GM12878 (cell line): ENCODE results near the gene NDEL1. TPM values are rescaled to one million over a fixed set of nuclear protein-coding genes. Genes with fewer than 3 reads are reported as not detected.

Source experiments
- ATAC-seq: fragments of 200-7000 bp; cut with Tn5 transposase; 3 replicates; pipeline ENCODE4 v1.9.1; 2020; ENCODE audit warnings: mild to moderate bottlenecking, moderate library complexity
- BruUV-seq: library from RNA; stranded (reverse); fragments of 400-500 nt; replicated peaks from 2 replicates; lab custom pipeline; 2021; lab: Mats Ljungman, UMichigan
- CTCF ChIA-PET: fragments of 300-600 bp; sonication (Branson Sonifier 250); formaldehyde crosslinking; extraction: SDS; loops from one replicate; lab custom pipeline; 2021; ENCODE audit warnings: inconsistent platforms; lab: Yijun Ruan, JAX
- POLR2A ChIA-PET: fragments of 350-600 bp; formaldehyde crosslinking; extraction: SDS; loops from one replicate; lab custom pipeline; 2021; ENCODE audit warnings: inconsistent platforms; lab: Charles Lee
- RAD21 ChIA-PET: fragments of 300-600 bp; sonication (Branson Sonifier 250); formaldehyde crosslinking; loops from one replicate; lab custom pipeline; 2023; ENCODE audit warnings: antibody characterized with exemption; ENCODE audit not compliant: unreplicated experiment; lab: Charles Lee
- SMC1A ChIA-PET: fragments of 300-600 bp; sonication (Branson Sonifier 250); formaldehyde crosslinking; loops from one replicate; lab custom pipeline; 2023; ENCODE audit not compliant: unreplicated experiment, uncharacterized antibody; lab: Charles Lee
- DNase-seq: peaks from one replicate; pipeline ENCODE4 v3.0.0-alpha.2; 2011; ENCODE audit warnings: low read depth, low spot score
- FAIRE-seq: peaks from 3 replicates; lab custom pipeline; 2011; peaks lifted over from hg19 to GRCh38; lab: Jason Lieb, UNC
- H2AFZ ChIP-seq: 2 replicates; pipeline ENCODE4 v1.6.0; 2011; ENCODE audit warnings: low read depth, low read length, control low read depth; ENCODE audit not compliant: control insufficient read depth
- H3K27ac ChIP-seq: 2 replicates; pipeline ENCODE4 v1.5.1; 2011; ENCODE audit warnings: control low read depth; ENCODE audit not compliant: control insufficient read depth, insufficient read depth
- H3K27me3 ChIP-seq, 2 experiments: replicated peaks in 1 of 2; 2 replicates each; pipeline versions ENCODE4 v1.6.0 to v1.6.1; 2011; ENCODE audit warnings: low read length in 1 of 2; ENCODE audit not compliant: control insufficient read depth in 2 of 2, insufficient read depth in 2 of 2
- H3K36me3 ChIP-seq, 2 experiments: 2 replicates each; pipeline ENCODE4 v1.5.1; 2011; ENCODE audit warnings: low read length in 1 of 2; ENCODE audit not compliant: control insufficient read depth in 2 of 2, insufficient read depth in 2 of 2
- H3K4me1 ChIP-seq: 2 replicates; pipeline ENCODE4 v1.6.1; 2011; ENCODE audit warnings: mild to moderate bottlenecking, low read length, moderate library complexity, mixed read lengths; ENCODE audit not compliant: control insufficient read depth, insufficient read depth
- H3K4me2 ChIP-seq: 2 replicates; pipeline ENCODE4 v1.6.0; 2011; ENCODE audit warnings: control low read depth; ENCODE audit not compliant: control insufficient read depth, insufficient read depth
- H3K4me3 ChIP-seq: fragments of 200-600 bp; sonication (generic); 2 replicates; pipeline ENCODE4 v1.5.1; 2016
- H3K79me2 ChIP-seq: 2 replicates; pipeline ENCODE4 v1.6.0; 2011; ENCODE audit warnings: low read length; ENCODE audit not compliant: control insufficient read depth, insufficient read depth
- H3K9ac ChIP-seq: 2 replicates; pipeline ENCODE4 v1.8.0; 2011; ENCODE audit warnings: low read length, control low read depth, mixed read lengths; ENCODE audit not compliant: control insufficient read depth, insufficient read depth
- H3K9me3 ChIP-seq: replicated peaks from 3 replicates; pipeline ENCODE4 v1.5.1; 2011; ENCODE audit warnings: mild to moderate bottlenecking, low read length; ENCODE audit not compliant: control insufficient read depth, insufficient read depth
- H4K20me1 ChIP-seq: 2 replicates; pipeline ENCODE4 v1.6.0; 2011; ENCODE audit not compliant: control insufficient read depth, insufficient read depth
- BCLAF1 ChIP-seq: fragments of 450-650 bp; IDR thresholded peaks from 2 replicates; pipeline ENCODE4 v1.6.1; 2017; ENCODE audit warnings: antibody characterized with exemption, mild to moderate bottlenecking, moderate library complexity
- EGR1 ChIP-seq, 2 experiments: IDR thresholded peaks; 1 replicate in 1 of 2; 2 replicates in 1 of 2; pipeline ENCODE4 v1.6.1; 2011 to 2012; ENCODE audit warnings: low read depth in 2 of 2, low read length in 2 of 2, borderline replicate concordance in 1 of 2, mild to moderate bottlenecking in 1 of 2, moderate library complexity in 1 of 2
- EP300 ChIP-seq, 2 experiments: fragments of 150-350 bp in 1 of 2; IDR thresholded peaks; 2 replicates each; pipeline ENCODE4 v1.6.1; 2011 to 2012; ENCODE audit warnings: low read depth in 2 of 2, low read length in 2 of 2, borderline replicate concordance in 1 of 2, improper control_type of control experiment in 1 of 2, inconsistent platforms in 1 of 2; ENCODE audit not compliant: control insufficient read depth in 1 of 2
- HDAC6 ChIP-seq: fragments of 200-600 bp; sonication (generic); IDR thresholded peaks from one replicate; pipeline ENCODE4 v1.8.0; 2017; ENCODE audit warnings: antibody characterized with exemption; ENCODE audit not compliant: unreplicated experiment
- IKZF2 ChIP-seq, 2 experiments: fragments of 450-650 bp; IDR thresholded peaks; 2 replicates each; pipeline ENCODE4 v1.6.1; 2017; ENCODE audit warnings: mild to moderate bottlenecking in 2 of 2, moderate library complexity in 2 of 2
- JUNB ChIP-seq: IDR thresholded peaks from 2 replicates; pipeline ENCODE4 v1.6.1; 2016; ENCODE audit warnings: antibody characterized with exemption, mild to moderate bottlenecking
- MEF2A ChIP-seq: IDR thresholded peaks from 2 replicates; pipeline ENCODE4 v1.6.1; 2011; ENCODE audit warnings: low read depth, mild to moderate bottlenecking, low read length, moderate library complexity; ENCODE audit not compliant: insufficient read depth
- MTA3 ChIP-seq: IDR thresholded peaks from 2 replicates; pipeline ENCODE4 v1.6.1; 2012; ENCODE audit warnings: low read length, inconsistent platforms, borderline replicate concordance
- MXI1 ChIP-seq: fragments of 150-350 bp; IDR thresholded peaks from 2 replicates; pipeline ENCODE4 v1.6.1; 2011; ENCODE audit warnings: low read depth, mild to moderate bottlenecking, inconsistent platforms, low read length, improper control_type of control experiment
- NFXL1 ChIP-seq: fragments of 450-650 bp; IDR thresholded peaks from 2 replicates; pipeline ENCODE4 v1.6.1; 2017; ENCODE audit warnings: antibody characterized with exemption, mild to moderate bottlenecking, borderline replicate concordance
- NFYB ChIP-seq: IDR thresholded peaks from 2 replicates; pipeline ENCODE4 v1.6.1; 2011; ENCODE audit warnings: low read depth, mild to moderate bottlenecking, low read length, improper control_type of control experiment, moderate library complexity; ENCODE audit not compliant: insufficient read depth
- POU2F2 ChIP-seq: IDR thresholded peaks from 3 replicates; pipeline ENCODE4 v1.6.1; 2011; ENCODE audit warnings: low read depth, mild to moderate bottlenecking, low read length, borderline replicate concordance
- RB1 ChIP-seq: fragments of 450-650 bp; formaldehyde crosslinking; IDR thresholded peaks from 2 replicates; pipeline ENCODE4 v1.6.1; 2017; ENCODE audit warnings: mild to moderate bottlenecking, borderline replicate concordance
- RCOR1 ChIP-seq: conservative IDR thresholded peaks from 2 replicates; pipeline ENCODE4 v1.6.1; 2012; ENCODE audit warnings: low read depth, low read length, improper control_type of control experiment
- SMAD5 ChIP-seq: IDR thresholded peaks from 2 replicates; pipeline ENCODE4 v1.6.1; 2016; ENCODE audit warnings: antibody characterized with exemption, low read depth
- ZNF207 ChIP-seq: fragments of 450-650 bp; IDR thresholded peaks from 2 replicates; pipeline ENCODE4 v1.6.1; 2014; ENCODE audit warnings: antibody characterized with exemption, mild to moderate bottlenecking, borderline replicate concordance
- ZNF622 ChIP-seq: fragments of 450-650 bp; IDR thresholded peaks from 2 replicates; pipeline ENCODE4 v1.6.1; 2017; ENCODE audit warnings: mild to moderate bottlenecking, inconsistent platforms
- ZNF687 ChIP-seq: fragments of 450-650 bp; IDR thresholded peaks from 2 replicates; pipeline ENCODE4 v1.6.1; 2017; ENCODE audit warnings: mild to moderate bottlenecking, moderate library complexity
- ZSCAN29 ChIP-seq: fragments of 450-650 bp; IDR thresholded peaks from 2 replicates; pipeline ENCODE4 v1.6.1; 2017; ENCODE audit warnings: mild to moderate bottlenecking, moderate library complexity
- WGBS: methylation state at CpG from one replicate; pipeline ENCODE4 v1.1.6; 2016; ENCODE audit warnings: low lambda C conversion rate; ENCODE audit not compliant: insufficient replicate concordance, insufficient coverage; ENCODE audit errors: missing lambda C conversion rate; 5-methylcytosine and 5-hydroxymethylcytosine counted together
- in situ Hi-C: fragments of 300-500 bp; cut with MboI; formaldehyde crosslinking; loops from 9 replicates; pipeline ENCODE4 v1.14.3; 2018; ENCODE audit warnings: mixed read lengths
- intact Hi-C: fragments of 100-400 bp; cut with micrococcal nuclease; formaldehyde crosslinking; loops from one replicate; pipeline ENCODE4 v1.14.2; 2022; ENCODE audit not compliant: unreplicated experiment
- polyA plus RNA-seq, 11 experiments: library from polyadenylated mRNA; depleted of rRNA in 4 of 11; unstranded in 6 of 11; stranded (reverse) in 5 of 11; fragments of >200 nt; fragmentation: Nextera tagmentation in 4 of 11; fragmentation: Illumina TruSeq in 1 of 11; extraction: Ambion mirVana in 4 of 11; extraction: Trizol in 1 of 11; gene quantifications; 1 replicate in 1 of 11; 2 replicates in 10 of 11; pipeline versions ENCODE4 v1.2.1 to v1.2.3, GENCODE V29; 2011 to 2016; ENCODE audit warnings: inconsistent platforms in 2 of 11, missing spikeins in 2 of 11, low read depth in 1 of 11
- total RNA-seq, 4 experiments: library from RNA; depleted of rRNA in 3 of 4; stranded (reverse); fragments of >200 nt in 3 of 4; fragmentation: Illumina TruSeq in 1 of 4; extraction: Trizol in 1 of 4; gene quantifications; 2 replicates each; pipeline versions ENCODE4 v1.2.1 to v1.2.3, GENCODE V29; 2013 to 2021

NDEL1 gene
- total and polyA plus RNA-seq, 10 of the 15 experiments (the other 5 are each of a cell fraction or from before 2014, with no cell fraction given) = 0.72 to 41.5 (median 29.9) TPM

- 34% methylated on average over 6 of the region's 6 CpGs for WGBS
- H3K36me3 ChIP-seq = no peaks in the 10 kb centered on the region
- no peak overlapping the region for H3K27ac ChIP-seq
- H3K27me3 ChIP-seq = peaks cover 0 to 2% of the 10 kb centered on the region in 2 experiments; a peak in 2 of 4 replicates
- H3K9ac ChIP-seq = no peak overlapping the region
- intact Hi-C loops = no loop called here
- no peaks in the 10 kb centered on the region for H3K79me2 ChIP-seq
- H3K4me2 ChIP-seq = no peak overlapping the region
- no peak for DNase-seq
- H3K4me1 ChIP-seq = no peaks in the 10 kb centered on the region
- POLR2A ChIA-PET = no interaction called here
- RAD21 ChIA-PET = no interaction called here
- CTCF ChIA-PET = no interaction called here
- in situ Hi-C loops = no loop called here
- BruUV-seq = no TSS peak
- no peak overlapping the region for H2AFZ ChIP-seq
- H4K20me1 ChIP-seq = no peaks in the 10 kb centered on the region
- no peak overlapping the region for H3K4me3 ChIP-seq
- TF ChIP-seq NFYB (no peak), SMAD5 (no peak), JUNB (no peak), ZSCAN29 (no peak), EP300 (IDR thresholded peaks at IDR 0.05; ENCODE audit: borderline replicate concordance in 1 of 2, control insufficient read depth in 1 of 2, low read depth in 2 of 2, low read length in 2 of 2) (no peak), BCLAF1 (no peak), ZNF622 (no peak), MTA3 (no peak), MEF2A (no peak), ZNF687 (no peak), POU2F2 (no peak), EGR1 (IDR thresholded peaks at IDR 0.05; ENCODE audit: borderline replicate concordance in 1 of 2, low read depth in 2 of 2, low read length in 2 of 2) (no peak), NFXL1 (no peak), HDAC6 (no peak), RCOR1 (no peak), IKZF2 (IDR thresholded peaks at IDR 0.05) (no peak), MXI1 (no peak), RB1 (no peak), ZNF207 (no peak)
- TF ChIP-seq, all 136 proteins: peak for 0
- H3K9me3 ChIP-seq = no peaks in the 10 kb centered on the region
- ATAC-seq = no peak
- SMC1A ChIA-PET = no interaction called here
- FAIRE-seq = no peak
These were observed 36.7 kb upstream of the NDEL1 start for GRCh38 chr17:8398980-8399379.
